Panc1 (cell line): ENCODE data around the gene CACNA1E. TPM values are rescaled to one million over a fixed set of nuclear protein-coding genes. Genes with fewer than 3 reads are reported as not detected.
"Not testable (repeated sequence)": the region's sequence is repeated elsewhere in the genome, so short reads cannot be mapped to it uniquely, and the experiment has no call there.

Experiments used
- ATAC-seq: fragments of 200-7000 bp; cut with Tn5 transposase; 2 replicates; pipeline ENCODE4 v1.9.1; 2020; ENCODE audit warnings: mild to moderate bottlenecking, moderate library complexity
- BruUV-seq: library from RNA; stranded (reverse); fragments of 400-500 nt; replicated peaks from 2 replicates; lab custom pipeline; 2021; lab: Mats Ljungman, UMichigan
- CTCF ChIA-PET: fragments of 300-600 bp; sonication (Branson Sonifier 250); formaldehyde crosslinking; loops from one replicate; lab custom pipeline; 2022; ENCODE audit warnings: antibody characterized with exemption; lab: Charles Lee
- POLR2A ChIA-PET: fragments of 300-600 bp; sonication (Branson Sonifier 250); formaldehyde crosslinking; loops from one replicate; lab custom pipeline; 2022; ENCODE audit warnings: antibody characterized with exemption; lab: Charles Lee
- DNase-seq: peaks from one replicate; pipeline ENCODE4 v3.0.0-alpha.2; 2010; ENCODE audit warnings: low read depth, low spot score
- H3K27ac ChIP-seq: 2 replicates; pipeline ENCODE4 v1.5.1; 2011; ENCODE audit warnings: mild to moderate bottlenecking, low read length, inconsistent platforms
- H3K27me3 ChIP-seq: fragments of 200-500 bp; sonication (Bioruptor generic); 2 replicates; pipeline ENCODE4 v1.6.0; 2014; ENCODE audit warnings: low read length, inconsistent platforms; ENCODE audit not compliant: control insufficient read depth, insufficient read depth
- H3K36me3 ChIP-seq: fragments of 200-500 bp; sonication (Bioruptor generic); 2 replicates; pipeline ENCODE4 v1.5.1; 2014; ENCODE audit warnings: inconsistent platforms, mild to moderate bottlenecking, low read length, moderate library complexity; ENCODE audit not compliant: control insufficient read depth, insufficient read depth
- H3K4me1 ChIP-seq: 2 replicates; pipeline ENCODE4 v1.5.1; 2011; ENCODE audit warnings: inconsistent platforms, mild to moderate bottlenecking, low read length, moderate library complexity; ENCODE audit not compliant: control insufficient read depth, insufficient read depth
- H3K4me3 ChIP-seq, 2 experiments: 2 replicates each; pipeline ENCODE4 v1.5.1; 2011 to 2012; ENCODE audit warnings: low read depth in 2 of 2, low read length in 2 of 2, mild to moderate bottlenecking in 2 of 2, inconsistent platforms in 1 of 2, moderate library complexity in 1 of 2
- H3K9me3 ChIP-seq: fragments of 200-500 bp; sonication (Bioruptor generic); 2 replicates; pipeline ENCODE4 v1.5.1; 2014; ENCODE audit warnings: low read depth, mild to moderate bottlenecking, inconsistent platforms, low read length, moderate library complexity; ENCODE audit not compliant: control insufficient read depth, insufficient read depth
- CTCF ChIP-seq: fragments of 450-650 bp; IDR thresholded peaks from 2 replicates; pipeline ENCODE4 v1.5.1; 2017; ENCODE audit warnings: mild to moderate bottlenecking
- POLR2AphosphoS5 ChIP-seq: IDR thresholded peaks from 2 replicates; pipeline ENCODE4 v1.6.1; 2012; ENCODE audit warnings: mild to moderate bottlenecking, low read depth, low read length, moderate library complexity
- SIN3A ChIP-seq: IDR thresholded peaks from 2 replicates; pipeline ENCODE4 v1.6.1; 2012; ENCODE audit warnings: low read depth, mild to moderate bottlenecking, low read length, moderate library complexity, borderline replicate concordance; ENCODE audit not compliant: insufficient read depth
- TCF7L2 ChIP-seq: IDR thresholded peaks from 2 replicates; pipeline ENCODE4 v1.6.1; 2011; ENCODE audit warnings: mild to moderate bottlenecking, low read depth, low read length, inconsistent platforms
- in situ Hi-C: cut with HindIII; loops from 2 replicates; pipeline ENCODE4 v1.10.0; 2016; ENCODE audit warnings: low sequenced_read_pairs, low pct_unique_long_range_greater_than_20kb
- intact Hi-C: fragments of 100-400 bp; cut with micrococcal nuclease; formaldehyde crosslinking; loops from one replicate; pipeline ENCODE4 v1.10.0; 2022; ENCODE audit not compliant: unreplicated experiment
- total RNA-seq: library from RNA; stranded (reverse); gene quantifications from one replicate; pipeline ENCODE4 v1.2.1, GENCODE V29; 2021; ENCODE audit not compliant: unreplicated experiment
- TF ChIP-seq, protein P1 (sequence below), 2 experiments: IDR thresholded peaks; 2 replicates each; pipeline ENCODE4 v1.6.1; 2011 to 2012; ENCODE audit warnings: low read depth in 2 of 2, control low read depth in 1 of 2, low read length in 1 of 2, mild to moderate bottlenecking in 1 of 2, moderate library complexity in 1 of 2; ENCODE audit not compliant: insufficient read depth in 1 of 2

CACNA1E gene
- total RNA-seq, 1 experiment from 2014 or later, result not detected

DNA sequence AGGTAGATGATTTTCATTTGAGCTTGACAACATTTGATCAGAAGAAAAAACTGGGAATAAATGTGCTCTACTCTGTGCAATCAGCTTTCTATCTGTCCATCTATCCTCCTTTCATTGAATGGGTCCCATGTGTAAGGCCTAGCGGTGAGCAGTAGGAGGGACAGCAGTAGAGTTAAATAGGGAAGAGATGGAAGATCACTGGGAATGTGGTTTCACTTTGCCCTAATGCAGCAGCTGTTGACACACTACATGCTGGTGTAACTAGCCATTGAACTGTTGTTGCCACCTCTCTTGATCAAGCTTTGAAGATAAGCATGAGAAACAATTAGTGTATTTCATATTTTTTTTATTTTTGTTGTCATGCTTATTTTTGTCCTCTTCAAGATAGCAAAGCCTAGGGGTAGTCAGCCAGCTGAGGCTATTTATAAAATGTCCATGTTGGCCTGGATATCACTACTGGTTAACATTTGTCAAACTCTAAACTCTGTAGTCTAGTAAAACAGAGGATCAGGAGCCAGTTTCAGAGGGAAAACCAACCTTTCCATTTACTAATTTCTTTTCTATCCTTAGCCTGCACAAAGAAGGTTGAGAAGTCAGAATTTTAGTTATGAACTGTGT, 41.9 kb downstream of the CACNA1E start:
- 0 out of 2 replicates have a peak, but pooled peaks cover 2% of the 10 kb centered on the region for H3K27me3 ChIP-seq
- TF ChIP-seq CTCF (no peak), TCF7L2 (no peak), SIN3A (no peak), POLR2AphosphoS5 (no peak)
- TF ChIP-seq, protein P1, sequence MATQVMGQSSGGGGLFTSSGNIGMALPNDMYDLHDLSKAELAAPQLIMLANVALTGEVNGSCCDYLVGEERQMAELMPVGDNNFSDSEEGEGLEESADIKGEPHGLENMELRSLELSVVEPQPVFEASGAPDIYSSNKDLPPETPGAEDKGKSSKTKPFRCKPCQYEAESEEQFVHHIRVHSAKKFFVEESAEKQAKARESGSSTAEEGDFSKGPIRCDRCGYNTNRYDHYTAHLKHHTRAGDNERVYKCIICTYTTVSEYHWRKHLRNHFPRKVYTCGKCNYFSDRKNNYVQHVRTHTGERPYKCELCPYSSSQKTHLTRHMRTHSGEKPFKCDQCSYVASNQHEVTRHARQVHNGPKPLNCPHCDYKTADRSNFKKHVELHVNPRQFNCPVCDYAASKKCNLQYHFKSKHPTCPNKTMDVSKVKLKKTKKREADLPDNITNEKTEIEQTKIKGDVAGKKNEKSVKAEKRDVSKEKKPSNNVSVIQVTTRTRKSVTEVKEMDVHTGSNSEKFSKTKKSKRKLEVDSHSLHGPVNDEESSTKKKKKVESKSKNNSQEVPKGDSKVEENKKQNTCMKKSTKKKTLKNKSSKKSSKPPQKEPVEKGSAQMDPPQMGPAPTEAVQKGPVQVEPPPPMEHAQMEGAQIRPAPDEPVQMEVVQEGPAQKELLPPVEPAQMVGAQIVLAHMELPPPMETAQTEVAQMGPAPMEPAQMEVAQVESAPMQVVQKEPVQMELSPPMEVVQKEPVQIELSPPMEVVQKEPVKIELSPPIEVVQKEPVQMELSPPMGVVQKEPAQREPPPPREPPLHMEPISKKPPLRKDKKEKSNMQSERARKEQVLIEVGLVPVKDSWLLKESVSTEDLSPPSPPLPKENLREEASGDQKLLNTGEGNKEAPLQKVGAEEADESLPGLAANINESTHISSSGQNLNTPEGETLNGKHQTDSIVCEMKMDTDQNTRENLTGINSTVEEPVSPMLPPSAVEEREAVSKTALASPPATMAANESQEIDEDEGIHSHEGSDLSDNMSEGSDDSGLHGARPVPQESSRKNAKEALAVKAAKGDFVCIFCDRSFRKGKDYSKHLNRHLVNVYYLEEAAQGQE (IDR thresholded peaks at IDR 0.05; ENCODE audit: insufficient read depth in 1 of 2, low read depth in 2 of 2, low read length in 1 of 2), result no peak
- H3K36me3 ChIP-seq, result no peaks in the 10 kb centered on the region
- ChIA-PET CTCF (no interaction called here), POLR2A (no interaction called here)
- no TSS peak for BruUV-seq
- H3K27ac ChIP-seq, result no peak overlapping the region
- in situ Hi-C loops, result no loop called here
- H3K9me3 ChIP-seq, result no peaks in the 10 kb centered on the region
- DNase-seq (no peak), ATAC-seq (no peak)
- no peak overlapping the region for H3K4me3 ChIP-seq
- H3K4me1 ChIP-seq, result no peaks in the 10 kb centered on the region
- intact Hi-C loops, result no loop called here

- ATAC-seq, BruUV-seq, H3K9me3 ChIP-seq, in situ Hi-C loops, H3K27ac ChIP-seq, H3K4me3 ChIP-seq, H3K4me1 ChIP-seq, H3K36me3 ChIP-seq, intact Hi-C loops, DNase-seq, POLR2A ChIA-PET, H3K27me3 ChIP-seq, CTCF ChIA-PET: not testable (repeated sequence)
These were observed 44.9 kb downstream of the CACNA1E start for GRCh38 chr1:181528241-181528640.

DNA sequence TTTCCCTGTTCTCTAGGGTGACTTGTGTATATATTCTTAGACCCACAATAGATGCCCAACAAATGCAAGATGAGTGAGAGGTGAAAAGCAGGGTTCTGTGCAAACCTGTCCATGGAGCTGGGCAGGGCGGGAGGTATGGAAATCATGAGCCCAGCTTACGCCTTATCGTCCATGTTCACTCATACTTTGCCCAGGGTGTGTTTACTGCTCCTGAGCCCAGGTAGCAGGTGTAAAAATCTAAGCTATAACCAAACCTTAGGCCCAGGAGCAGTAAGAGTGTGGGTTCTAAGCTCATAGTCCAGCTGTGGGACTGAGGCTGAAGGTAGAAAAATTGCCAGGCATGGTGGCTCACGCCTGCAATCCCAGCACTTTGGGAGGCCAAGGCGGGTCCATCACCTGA, 48.1 kb downstream of the CACNA1E start:
- TF ChIP-seq TCF7L2, result no peak
- TF ChIP-seq POLR2AphosphoS5, result no peak
- TF ChIP-seq SIN3A, result no peak
- TF ChIP-seq, protein P1 (IDR thresholded peaks at IDR 0.05; ENCODE audit: insufficient read depth in 1 of 2, low read depth in 2 of 2, low read length in 1 of 2), result no peak
- TF ChIP-seq CTCF, result no peak
- intact Hi-C loops (no loop called here), in situ Hi-C loops (no loop called here)
- CTCF ChIA-PET, result no interaction called here
- POLR2A ChIA-PET, result no interaction called here
- no peaks in the 10 kb centered on the region for H3K9me3 ChIP-seq
- no peak overlapping the region for H3K27ac ChIP-seq
- H3K4me1 ChIP-seq, result no peaks in the 10 kb centered on the region
- H3K36me3 ChIP-seq, result no peaks in the 10 kb centered on the region
- no TSS peak for BruUV-seq
- no peak for DNase-seq
- H3K4me3 ChIP-seq, result no peak overlapping the region
- no peak for ATAC-seq
- H3K27me3 ChIP-seq, result no peaks in the 10 kb centered on the region; the same call in 1 of the 2 replicates
